Thymus (tissue), 11 donors: ENCODE data around the gene FITM1. TPM values are rescaled to one million over a fixed set of nuclear protein-coding genes. Genes with fewer than 3 reads are reported as not detected.
A peak's percentile ranks its signal among the peaks of the same experiment; 100 is the strongest.

ENCODE experiments used
- DNase-seq, 9 donors: peaks; one replicate each; pipeline ENCODE4 v3.0.0-alpha.2; 2013; ENCODE audit warnings: low spot score in 9 of 9, low read depth in 6 of 9, missing footprints in 1 of 9
- H3K27ac ChIP-seq, 2 donors: one replicate each; pipeline ENCODE4 v1.5.1; 2013; ENCODE audit warnings: control low read depth in 1 of 2, low read depth in 1 of 2, low read length in 1 of 2, mild to moderate bottlenecking in 1 of 2, moderate library complexity in 1 of 2
- H3K27me3 ChIP-seq, 2 donors: one replicate each; pipeline ENCODE4 v1.5.1; 2013; ENCODE audit warnings: low read length in 1 of 2; ENCODE audit not compliant: control insufficient read depth in 2 of 2, insufficient read depth in 1 of 2
- H3K36me3 ChIP-seq, 2 donors: one replicate each; pipeline ENCODE4 v1.5.1; 2013; ENCODE audit warnings: low read length in 1 of 2, mild to moderate bottlenecking in 1 of 2, moderate library complexity in 1 of 2; ENCODE audit not compliant: control insufficient read depth in 2 of 2, insufficient read depth in 2 of 2
- H3K4me1 ChIP-seq, 2 donors: one replicate each; pipeline ENCODE4 v1.5.1; 2013; ENCODE audit warnings: low read length in 2 of 2; ENCODE audit not compliant: control insufficient read depth in 2 of 2, insufficient read depth in 2 of 2
- H3K4me3 ChIP-seq, 2 donors: one replicate each; pipeline ENCODE4 v1.5.1; 2013; ENCODE audit warnings: low read length in 2 of 2, control low read depth in 1 of 2, mild to moderate bottlenecking in 1 of 2
- H3K9me3 ChIP-seq, 2 donors: one replicate each; pipeline ENCODE4 v1.5.1; 2013; ENCODE audit warnings: low read length in 1 of 2, mild to moderate bottlenecking in 1 of 2; ENCODE audit not compliant: control insufficient read depth in 2 of 2, insufficient read depth in 1 of 2
- WGBS: extraction: QIAGEN DNeasy Blood & Tissue Kit; methylation state at CpG from one replicate; pipeline ENCODE4 v1.1.7; 2013; 5-methylcytosine and 5-hydroxymethylcytosine counted together
- polyA plus RNA-seq: library from polyadenylated mRNA; stranded (reverse); fragments of 200-250 nt; gene quantifications from one replicate; pipeline ENCODE4 v1.2.3, GENCODE V29; 2013
- total RNA-seq: library from RNA; stranded (reverse); fragments of 120-200 nt; gene quantifications from one replicate; pipeline ENCODE4 v1.2.4, GENCODE V29; 2013
- donor health status: healthy.

FITM1 gene
- total and polyA plus RNA-seq, 2 donors: 0.80 to 3.5 TPM

GRCh38 chr14:24172871-24173281, 42.4 kb downstream of the FITM1 start:
- Histone ChIP-seq H3K27ac (peak overlapping the region; percentile 31 to 79), H3K9me3 (no peaks in the 10 kb centered on the region), H3K27me3 (no peaks in the 10 kb centered on the region), H3K4me1 (peaks cover 6 to 43% of the 10 kb centered on the region in 2 donors), H3K4me3 (peak overlapping the region; percentile 48 to 67), H3K36me3 (peaks cover 24 to 45% of the 10 kb centered on the region in 2 donors)
- 49% methylated on average over 20 of the region's 20 CpGs for WGBS
- DNase-seq: peak in 4 of 9 donors; percentile 26 to 75 (median 56)

GRCh38 chr14:24176599-24176998, 46.1 kb downstream of the FITM1 start:
- no peaks in the 10 kb centered on the region for H3K27me3 ChIP-seq
- H3K36me3 ChIP-seq: peaks cover 61 to 78% of the 10 kb centered on the region in 2 donors
- 99% methylated on average over 5 of the region's 5 CpGs for WGBS
- H3K4me1 ChIP-seq: peaks cover 6 to 34% of the 10 kb centered on the region in 2 donors
- no peak overlapping the region for H3K27ac ChIP-seq
- DNase-seq: no peak
- no peaks in the 10 kb centered on the region for H3K9me3 ChIP-seq
- H3K4me3 ChIP-seq: no peak overlapping the region

- Histone ChIP-seq H3K4me1 (peaks cover 1 to 28% of the 10 kb centered on the region in 2 donors), H3K4me3 (no peak overlapping the region), H3K27me3 (no peaks in the 10 kb centered on the region), H3K27ac (no peak overlapping the region), H3K36me3 (peaks cover 67 to 84% of the 10 kb centered on the region in 2 donors), H3K9me3 (no peaks in the 10 kb centered on the region)
- no peak for DNase-seq
- 99% methylated on average over 12 of the region's 12 CpGs for whole genome bisulfite sequencing
Measured at GRCh38 chr14:24177041-24177825, 46.8 kb downstream of the FITM1 start.

GRCh38 chr14:24177891-24178290, 47.4 kb downstream of the FITM1 start:
- Histone ChIP-seq H3K27me3 (no peaks in the 10 kb centered on the region), H3K4me1 (peaks cover 0 to 22% of the 10 kb centered on the region in 2 donors), H3K27ac (no peak overlapping the region), H3K36me3 (peaks cover 74 to 91% of the 10 kb centered on the region in 2 donors), H3K9me3 (no peaks in the 10 kb centered on the region), H3K4me3 (no peak overlapping the region)
- no peak for DNase-seq
- 97% methylated on average over 14 of the region's 14 CpGs for WGBS

- no peaks in the 10 kb centered on the region for H3K27me3 ChIP-seq
- DNase-seq: no peak
- H3K4me1 ChIP-seq: peaks cover 0 to 15% of the 10 kb centered on the region in 2 donors
- H3K9me3 ChIP-seq: no peaks in the 10 kb centered on the region
- peaks cover 80 to 91% of the 10 kb centered on the region in 2 donors for H3K36me3 ChIP-seq
- 98% methylated on average over 12 of the region's 12 CpGs for WGBS
- H3K4me3 ChIP-seq: no peak overlapping the region
- H3K27ac ChIP-seq: no peak overlapping the region
Measured at GRCh38 chr14:24178399-24179178, 48.1 kb downstream of the FITM1 start.

GRCh38 chr14:24179294-24179960, 49.0 kb downstream of the FITM1 start:
- Histone ChIP-seq H3K4me3 (no peak overlapping the region), H3K27me3 (no peaks in the 10 kb centered on the region), H3K27ac (no peak overlapping the region), H3K9me3 (no peaks in the 10 kb centered on the region), H3K4me1 (peaks cover 0 to 7% of the 10 kb centered on the region in 2 donors), H3K36me3 (peaks cover 88 to 90% of the 10 kb centered on the region in 2 donors)
- no peak for DNase-seq
- WGBS: 93% methylated on average over 14 of the region's 14 CpGs

GRCh38 chr14:24179961-24180796, 49.7 kb downstream of the FITM1 start:
- Histone ChIP-seq H3K9me3 (no peaks in the 10 kb centered on the region), H3K4me3 (no peak overlapping the region), H3K36me3 (peaks cover 84 to 93% of the 10 kb centered on the region in 2 donors), H3K27me3 (no peaks in the 10 kb centered on the region), H3K27ac (no peak overlapping the region), H3K4me1 (peaks cover 0 to under 1% of the 10 kb centered on the region in 2 donors)
- no peak for DNase-seq
- 97% methylated on average over 18 of the region's 18 CpGs for WGBS

- H3K4me1 ChIP-seq: no peaks in the 10 kb centered on the region
- DNase-seq: no peak
- H3K36me3 ChIP-seq: peaks cover 89 to 95% of the 10 kb centered on the region in 2 donors
- no peak overlapping the region for H3K4me3 ChIP-seq
- 97% methylated on average over 19 of the region's 19 CpGs for WGBS
- H3K27ac ChIP-seq: no peak overlapping the region
- H3K27me3 ChIP-seq: no peaks in the 10 kb centered on the region
- no peaks in the 10 kb centered on the region for H3K9me3 ChIP-seq
Measured at GRCh38 chr14:24181371-24182077, 51.1 kb downstream of the FITM1 start.
